Globus pallidus (tissue), 1 donor: ENCODE results near the gene KIAA1586.
"Not testable (repeated sequence)": the region's sequence is repeated elsewhere in the genome, so short reads cannot be mapped to it uniquely, and the experiment has no call there.

Source experiments
- DNase-seq: peaks from one replicate; pipeline ENCODE4 v3.0.0-alpha.2; 2015; ENCODE audit warnings: low spot score

The KIAA1586 gene

DNA sequence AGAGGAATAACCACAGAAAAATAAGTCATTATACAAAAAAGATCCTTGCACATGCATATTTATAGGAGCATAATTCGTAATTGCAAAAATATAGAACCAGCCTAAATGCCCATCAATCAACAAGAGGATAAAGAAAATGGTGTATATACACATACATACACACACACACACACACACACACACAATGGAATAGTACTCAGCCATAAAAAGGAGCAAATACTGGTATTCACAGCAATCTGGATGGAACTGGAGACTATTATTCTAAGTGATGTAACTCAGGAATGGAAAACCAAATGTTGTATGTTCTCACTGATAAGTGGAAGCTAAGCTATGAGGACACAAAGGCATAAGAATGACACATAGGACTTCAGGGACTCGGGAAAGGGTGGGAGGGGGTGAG is 1.9 kb upstream of the KIAA1586 start:
- no peak for DNase-seq

DNA sequence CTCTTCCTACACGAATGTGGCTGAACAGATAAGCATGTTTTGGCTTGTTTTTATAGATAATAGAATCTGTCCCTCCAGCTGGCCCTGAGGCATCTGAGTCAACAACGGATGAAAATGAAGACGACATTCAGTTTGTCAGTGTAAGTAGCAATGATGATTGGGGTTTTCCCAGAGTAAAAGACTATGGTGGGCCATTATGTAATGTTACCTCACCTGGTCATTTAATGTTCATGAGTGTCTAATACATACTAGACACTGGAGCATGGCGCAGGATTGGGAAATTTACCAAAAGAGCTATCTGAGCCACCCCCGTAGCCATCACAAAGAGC is 728 bp downstream of the KIAA1586 start:
- not testable (repeated sequence) for DNase-seq

DNA sequence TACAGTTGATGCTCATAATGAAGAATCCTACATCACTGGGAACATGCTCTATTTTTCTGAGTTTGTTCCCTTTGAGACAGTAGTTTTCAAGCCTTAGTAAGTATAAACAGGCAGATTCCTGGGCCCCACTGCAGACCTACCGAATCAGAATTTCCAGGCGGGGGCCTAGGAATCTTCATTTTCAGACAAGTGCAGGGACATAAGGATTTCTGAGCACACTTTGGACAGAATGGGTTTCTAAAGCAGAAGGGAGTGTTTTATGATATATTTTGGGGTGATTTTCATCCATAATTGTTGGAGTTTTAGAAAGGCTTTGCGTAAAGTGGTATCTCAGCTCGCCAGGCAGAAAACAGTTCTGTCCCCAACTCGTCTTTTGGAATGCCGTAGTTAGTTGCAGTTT is 1.4 kb downstream of the KIAA1586 start:
- DNase-seq, result not testable (repeated sequence)

DNA sequence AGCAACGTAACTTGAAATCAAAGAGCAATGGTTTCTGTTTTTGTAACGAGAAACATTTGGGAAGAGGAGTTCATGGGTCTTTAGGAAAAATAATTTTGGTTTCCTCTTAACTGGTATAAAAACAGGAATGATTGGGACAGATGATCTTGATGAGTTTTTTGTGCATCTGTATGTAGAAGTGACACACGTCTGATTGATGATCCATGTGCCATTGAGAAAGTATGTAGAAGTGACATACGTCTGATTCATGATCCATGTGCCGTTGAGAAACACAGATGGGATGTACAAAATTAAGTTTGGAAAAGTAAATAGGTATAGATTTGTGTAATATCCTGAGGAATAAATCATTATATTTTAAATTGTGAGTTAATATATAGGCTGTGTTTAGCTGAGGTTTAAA is 2.1 kb downstream of the KIAA1586 start:
- DNase-seq, result no peak

DNA sequence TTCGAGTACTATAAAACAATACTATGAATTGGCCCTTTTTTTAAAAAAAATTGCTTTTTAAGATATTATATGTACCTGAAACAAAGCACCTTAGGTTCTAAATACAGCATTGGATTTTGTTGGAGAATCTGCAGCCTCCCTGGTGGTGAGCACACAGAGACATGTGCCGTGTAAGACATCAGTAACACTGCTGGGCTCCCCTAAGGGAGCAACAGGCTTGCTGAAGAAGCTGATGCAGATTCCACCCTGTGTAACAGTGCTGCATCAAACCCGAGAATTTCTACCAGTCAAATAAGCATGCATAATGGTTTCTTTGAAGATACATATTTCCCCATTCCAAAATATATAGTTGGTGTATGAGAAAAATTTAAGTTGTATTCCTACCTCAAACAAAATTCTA is 17.4 kb downstream of the KIAA1586 start:
- DNase-seq, result no peak

DNA sequence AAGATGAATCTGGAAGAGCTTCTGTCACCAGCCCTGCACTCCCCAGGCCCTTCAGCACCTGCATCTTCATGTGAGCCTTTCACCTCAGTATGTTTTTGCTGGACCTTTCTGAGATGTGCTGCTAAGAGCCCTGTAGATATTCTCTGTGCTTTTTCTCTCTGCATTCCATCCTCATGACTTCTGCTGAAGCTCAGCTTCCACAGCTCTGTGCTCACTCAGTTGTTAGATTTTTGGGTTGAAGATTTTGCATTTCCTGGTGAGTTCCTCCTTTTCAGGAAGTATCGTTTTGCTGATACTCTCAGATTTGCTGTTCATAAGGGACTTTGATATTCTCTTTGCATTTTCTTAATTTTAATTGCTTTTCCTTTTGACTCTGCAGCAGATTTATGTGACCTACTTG is 18.3 kb downstream of the KIAA1586 start:
- no peak for DNase-seq

DNA sequence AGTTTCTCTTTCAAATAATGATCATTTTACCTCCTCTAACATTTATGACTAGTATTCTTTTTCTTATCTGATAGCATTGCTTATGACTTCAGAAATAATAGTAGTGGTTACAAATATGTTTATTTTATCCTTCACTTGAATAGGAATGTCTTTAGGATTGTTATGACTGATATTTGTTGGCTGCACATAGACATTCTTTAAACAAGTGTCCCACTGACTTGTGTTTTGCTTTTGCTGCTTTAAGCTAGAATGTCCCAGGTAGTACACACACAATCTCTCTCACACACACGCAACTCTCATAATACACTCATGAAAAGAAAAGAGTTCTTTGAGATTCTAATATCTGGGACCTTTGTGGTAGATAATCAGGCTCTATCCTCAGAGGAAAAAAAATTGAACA is 21.6 kb downstream of the KIAA1586 start:
- no peak for DNase-seq

DNA sequence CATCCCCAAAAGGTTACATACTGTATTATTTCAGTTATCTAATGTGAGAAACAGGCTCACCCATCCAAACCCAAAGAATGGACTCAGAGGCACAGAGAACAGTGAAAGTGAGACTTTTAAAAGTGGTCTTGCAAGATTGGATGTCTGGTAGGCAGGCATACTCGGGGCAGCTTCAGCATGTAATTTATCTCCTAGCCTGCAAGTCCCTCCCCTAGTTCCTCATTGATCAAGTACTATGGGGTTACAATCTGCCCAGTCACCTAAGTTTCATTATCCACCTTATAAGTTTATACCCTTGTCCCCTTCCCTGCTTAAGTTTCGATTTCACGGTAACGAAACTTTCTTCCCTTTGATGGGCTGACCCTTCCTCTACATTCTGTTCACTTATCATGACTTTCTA is 22.7 kb downstream of the KIAA1586 start:
- DNase-seq, result no peak

DNA sequence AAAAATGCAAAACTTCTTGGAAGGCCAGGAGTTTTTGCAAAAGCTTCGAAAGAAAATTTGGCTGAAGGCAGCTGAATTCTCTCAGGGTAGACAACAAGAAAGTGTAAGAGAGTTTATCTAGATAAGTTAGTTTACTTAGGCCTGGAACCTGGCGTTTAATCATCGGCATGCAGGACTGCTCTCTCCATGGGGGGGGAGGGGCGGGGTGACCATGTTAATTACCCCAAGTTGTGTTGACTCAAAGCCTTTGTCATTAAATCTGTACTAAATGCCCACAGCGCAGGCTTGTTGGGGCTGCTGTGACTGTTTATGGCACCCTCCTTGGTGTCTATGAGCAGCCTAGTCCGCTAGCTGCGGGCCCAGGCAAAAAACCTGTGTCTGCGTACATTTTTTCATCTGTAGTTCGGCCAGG is 23.4 kb downstream of the KIAA1586 start:
- no peak for DNase-seq

DNA sequence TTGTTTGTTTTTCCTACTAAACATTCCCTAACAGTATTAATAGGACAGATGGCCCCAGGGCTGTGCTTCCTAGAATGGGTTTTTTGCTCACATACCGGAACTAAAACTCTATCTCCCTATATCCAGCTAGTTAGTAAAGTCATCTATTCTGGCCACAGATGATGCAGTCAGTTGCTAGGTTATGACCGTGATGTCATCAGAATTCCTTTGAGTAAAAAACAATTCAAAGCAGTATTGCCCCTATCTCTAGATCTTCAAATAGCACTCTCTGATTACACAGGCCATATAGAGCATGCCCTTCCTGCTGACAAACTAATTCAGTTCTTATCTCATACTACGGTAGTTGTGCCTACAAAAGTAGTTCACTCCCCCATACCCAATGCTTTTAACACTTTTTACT is 25.6 kb downstream of the KIAA1586 start:
- DNase-seq, result no peak

DNA sequence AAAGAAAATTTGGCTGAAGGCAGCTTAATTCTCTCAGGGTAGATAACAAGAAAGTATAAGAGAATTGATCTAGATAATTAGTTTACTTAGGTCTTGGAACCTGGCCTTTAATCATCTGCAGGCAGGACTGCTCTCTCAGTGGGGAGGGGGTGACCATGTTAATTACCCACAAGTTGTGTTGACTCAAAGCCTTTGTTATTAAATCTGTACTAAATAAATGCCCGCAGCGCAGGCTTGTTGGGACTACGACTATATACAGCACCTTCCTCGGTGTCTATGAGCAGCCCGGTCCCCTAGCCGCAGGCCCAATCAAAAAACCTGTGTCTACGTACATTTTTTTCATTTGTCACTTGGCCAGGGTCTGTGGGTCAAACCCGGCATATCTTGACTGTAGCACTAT is 27.9 kb downstream of the KIAA1586 start:
- no peak for DNase-seq

DNA sequence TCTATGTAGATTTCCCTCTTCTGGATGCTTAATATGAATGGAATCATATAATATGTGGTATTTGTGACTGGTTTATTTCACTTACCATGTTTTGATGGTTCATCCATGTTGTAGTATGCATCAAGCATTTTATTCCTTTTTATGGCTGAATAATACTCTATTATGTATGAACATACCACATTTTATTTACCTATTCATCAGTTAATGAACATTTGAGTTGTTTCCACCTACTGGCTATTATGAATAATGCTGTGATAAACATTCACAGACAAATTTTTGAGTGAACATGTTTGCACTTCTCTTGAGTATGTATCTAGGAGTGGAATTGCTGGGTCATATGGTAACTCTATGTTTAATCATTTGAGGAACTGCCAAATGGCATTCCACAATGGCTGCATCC is 28.6 kb downstream of the KIAA1586 start:
- no peak for DNase-seq

DNA sequence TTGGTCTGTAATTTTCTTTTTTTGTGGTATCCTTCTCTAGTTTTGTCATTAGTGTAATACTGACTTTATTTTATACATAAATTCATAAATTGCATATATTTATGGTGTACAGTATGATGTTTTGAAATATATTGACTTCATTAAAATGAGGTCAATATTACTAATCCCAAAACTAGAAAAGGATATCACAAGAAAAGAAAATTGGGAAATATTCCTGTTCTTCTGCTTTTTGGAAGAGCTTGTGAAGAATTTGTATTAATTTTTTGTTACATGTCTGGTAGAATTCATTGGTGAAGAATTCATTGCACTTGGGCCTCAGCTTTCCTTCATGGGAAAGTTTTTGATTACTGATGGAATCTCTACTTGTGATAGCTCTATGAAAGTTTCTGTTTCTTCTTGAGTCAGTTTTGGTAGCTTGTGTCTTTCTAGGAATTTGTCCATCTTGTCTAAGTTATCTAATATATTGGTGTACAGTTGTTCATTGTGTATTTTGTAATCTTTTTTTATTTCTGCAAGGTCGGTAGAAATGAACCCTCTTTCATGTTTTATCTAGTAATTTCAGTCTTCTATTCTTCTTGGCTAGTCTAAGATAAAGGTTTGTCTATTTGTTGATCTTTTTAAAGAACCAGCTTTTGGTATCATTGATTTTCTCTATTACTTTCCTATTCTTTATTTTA is 32.2 kb downstream of the KIAA1586 start:
- no peak for DNase-seq

DNA sequence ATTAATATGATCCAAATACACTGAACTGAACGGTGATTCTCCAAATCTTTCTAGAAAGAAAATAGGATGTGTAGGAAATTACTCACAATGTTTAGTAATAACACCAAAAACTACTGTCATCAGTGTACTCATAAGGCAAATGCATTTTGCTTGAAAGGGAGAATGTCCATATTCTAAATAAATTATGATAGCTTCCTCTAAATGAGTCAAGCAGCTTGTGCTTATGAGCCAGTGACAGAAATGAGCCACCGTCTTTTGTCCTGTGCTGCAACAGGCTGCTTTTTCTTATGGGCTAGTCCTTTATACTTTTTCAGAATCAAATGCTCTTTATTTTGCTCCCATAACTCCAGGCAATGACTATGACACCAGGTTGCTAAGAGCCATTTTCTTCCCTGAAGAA is 39.0 kb downstream of the KIAA1586 start:
- no peak for DNase-seq

DNA sequence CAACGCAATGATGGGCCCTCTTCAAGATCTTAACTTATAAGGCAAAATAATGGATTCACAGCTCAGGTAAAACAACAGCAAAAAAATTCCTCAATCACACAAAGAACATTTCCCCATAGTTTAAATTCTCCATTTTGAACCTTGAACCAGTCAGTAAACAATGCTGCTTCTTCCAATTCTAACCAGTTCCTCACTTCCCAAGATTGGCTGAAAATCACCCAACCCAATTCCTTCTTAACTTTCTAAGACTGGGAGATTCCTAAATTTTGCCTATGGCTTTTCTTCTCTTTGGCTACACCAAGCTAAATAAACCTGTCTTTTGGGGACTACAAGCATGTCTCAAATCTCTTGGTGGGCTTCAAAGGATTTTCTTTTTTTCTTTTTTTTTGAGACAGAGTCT is 40.4 kb downstream of the KIAA1586 start:
- DNase-seq, result no peak

DNA sequence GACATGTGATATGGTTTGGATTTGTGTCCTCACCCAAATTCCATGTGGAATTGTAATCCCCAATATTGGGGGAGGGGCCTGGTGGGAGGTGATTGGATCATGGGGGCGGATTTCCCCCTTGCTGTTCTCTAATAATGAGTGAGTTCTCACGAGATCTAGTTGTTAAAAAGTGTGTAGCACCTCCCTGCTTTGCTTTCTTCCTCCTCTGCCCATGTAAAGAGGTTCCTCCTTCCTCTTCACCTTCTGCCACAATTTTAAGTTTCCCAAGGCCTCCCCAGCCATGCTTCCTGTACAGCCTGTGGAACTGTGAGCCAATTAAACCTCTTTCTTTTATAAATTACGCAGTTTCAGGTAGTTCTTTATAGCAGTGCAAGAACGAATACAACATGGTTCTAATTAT is 41.4 kb downstream of the KIAA1586 start:
- DNase-seq, result no peak

DNA sequence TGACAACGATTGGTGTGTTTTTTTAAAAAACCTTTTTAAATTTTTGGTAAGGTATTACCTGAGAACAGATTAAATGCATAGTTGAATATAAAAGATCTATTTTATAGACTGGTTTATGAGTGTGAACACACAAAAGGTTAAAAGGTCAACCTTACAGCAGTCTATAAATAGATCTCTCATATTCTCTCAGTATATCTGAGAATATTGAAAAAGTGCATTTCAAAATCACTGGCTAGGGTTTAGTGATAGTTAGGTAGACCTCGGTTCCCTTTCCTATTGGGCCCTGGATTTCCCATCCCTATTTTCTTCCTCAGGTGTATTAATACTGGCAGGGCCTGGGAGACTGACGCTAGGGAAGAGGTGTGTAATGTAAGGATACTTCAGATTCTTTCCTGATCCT is 42.8 kb downstream of the KIAA1586 start:
- no peak for DNase-seq

DNA sequence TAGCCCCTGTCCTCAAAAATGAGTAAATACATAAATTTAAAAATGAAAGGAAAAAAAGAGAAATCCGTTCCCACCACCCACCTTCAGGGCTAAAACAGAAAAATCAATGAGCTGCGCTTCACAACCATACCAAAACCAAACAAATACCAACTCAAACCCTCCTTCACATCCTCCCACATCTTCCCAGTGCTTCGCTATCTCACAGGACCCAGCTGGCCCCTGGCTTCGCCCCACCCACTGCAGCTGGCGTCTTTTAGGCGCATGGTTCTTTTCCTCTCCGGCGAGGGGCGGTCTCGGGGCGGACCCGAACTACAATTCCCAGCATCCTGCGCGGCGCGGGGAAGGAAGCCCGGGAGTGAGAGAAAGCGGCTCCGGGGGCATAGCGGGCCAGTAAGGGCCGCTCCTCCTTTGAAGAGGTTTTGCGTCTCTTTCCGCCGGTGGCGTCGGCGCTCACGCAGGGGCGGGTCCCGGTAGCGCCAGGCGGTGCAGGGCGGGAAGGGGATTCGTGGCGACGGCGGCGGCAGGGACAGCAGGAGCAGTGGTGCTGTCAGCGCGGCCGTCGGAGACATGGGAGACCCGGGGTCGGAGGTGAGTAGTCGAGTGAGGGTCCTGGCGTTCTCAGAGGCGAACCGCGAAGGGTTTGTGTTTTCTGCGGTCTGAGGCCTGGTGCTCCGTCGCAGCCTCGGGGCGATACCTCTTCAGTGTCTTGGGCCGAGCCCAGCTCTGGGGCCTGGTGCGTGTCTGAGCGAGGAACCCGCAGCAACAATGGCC is 43.4 kb downstream of the KIAA1586 start, which contains the start of gene ZNF451:
ZNF451 (plus strand) TSS at position 502 of the 771 bp plus-strand sequence; CDS start at position 568, 66 bp downstream.
- peak; percentile 97 for DNase-seq

DNA sequence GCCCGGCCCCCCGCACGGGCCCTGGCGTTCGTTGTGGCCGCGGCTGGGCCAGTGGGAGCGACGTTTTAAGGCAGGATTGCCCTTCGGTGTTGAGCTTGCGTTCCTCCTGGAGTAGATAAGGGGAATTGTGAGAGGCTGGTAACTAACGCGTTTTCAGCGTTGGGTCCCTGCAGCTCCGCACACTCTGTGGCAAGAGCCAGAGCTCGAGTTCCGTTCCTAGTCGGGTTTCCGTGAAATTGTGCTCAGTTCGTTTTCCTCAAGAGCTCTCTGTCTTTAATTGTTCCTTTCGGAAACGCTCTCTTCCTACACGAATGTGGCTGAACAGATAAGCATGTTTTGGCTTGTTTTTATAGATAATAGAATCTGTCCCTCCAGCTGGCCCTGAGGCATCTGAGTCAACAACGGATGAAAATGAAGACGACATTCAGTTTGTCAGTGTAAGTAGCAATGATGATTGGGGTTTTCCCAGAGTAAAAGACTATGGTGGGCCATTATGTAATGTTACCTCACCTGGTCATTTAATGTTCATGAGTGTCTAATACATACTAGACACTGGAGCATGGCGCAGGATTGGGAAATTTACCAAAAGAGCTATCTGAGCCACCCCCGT is 44.1 kb downstream of the KIAA1586 start:
- DNase-seq, result not testable (repeated sequence)

DNA sequence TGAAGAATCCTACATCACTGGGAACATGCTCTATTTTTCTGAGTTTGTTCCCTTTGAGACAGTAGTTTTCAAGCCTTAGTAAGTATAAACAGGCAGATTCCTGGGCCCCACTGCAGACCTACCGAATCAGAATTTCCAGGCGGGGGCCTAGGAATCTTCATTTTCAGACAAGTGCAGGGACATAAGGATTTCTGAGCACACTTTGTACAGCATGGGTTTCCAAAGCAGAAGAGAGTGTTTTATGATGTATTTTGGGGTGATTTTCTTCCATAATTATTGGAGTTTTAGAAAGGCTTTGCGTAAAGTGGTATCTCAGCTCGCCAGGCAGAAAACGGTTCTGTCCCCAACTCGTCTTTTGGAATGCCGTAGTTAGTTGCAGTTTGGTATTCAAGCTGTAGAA is 44.9 kb downstream of the KIAA1586 start:
- DNase-seq, result not testable (repeated sequence)

DNA sequence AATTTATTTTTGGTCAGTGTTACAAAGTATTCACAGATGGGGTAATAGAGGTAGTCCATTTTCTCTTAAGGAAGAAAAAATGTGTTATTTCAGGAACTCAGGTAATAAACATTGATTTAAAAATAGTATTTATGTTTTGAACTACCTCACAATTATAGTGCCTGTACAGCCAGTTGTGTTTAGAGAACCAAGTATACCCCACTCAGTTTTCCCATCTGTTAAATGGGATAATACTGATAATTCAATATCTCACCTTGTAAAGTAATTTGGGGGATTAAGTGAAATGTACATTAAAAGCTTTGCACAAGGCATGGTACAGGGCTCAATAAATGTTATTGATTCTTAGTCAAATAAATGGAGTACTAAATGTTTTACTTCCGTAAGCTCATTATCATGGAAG is 48.2 kb downstream of the KIAA1586 start:
- DNase-seq, result no peak

DNA sequence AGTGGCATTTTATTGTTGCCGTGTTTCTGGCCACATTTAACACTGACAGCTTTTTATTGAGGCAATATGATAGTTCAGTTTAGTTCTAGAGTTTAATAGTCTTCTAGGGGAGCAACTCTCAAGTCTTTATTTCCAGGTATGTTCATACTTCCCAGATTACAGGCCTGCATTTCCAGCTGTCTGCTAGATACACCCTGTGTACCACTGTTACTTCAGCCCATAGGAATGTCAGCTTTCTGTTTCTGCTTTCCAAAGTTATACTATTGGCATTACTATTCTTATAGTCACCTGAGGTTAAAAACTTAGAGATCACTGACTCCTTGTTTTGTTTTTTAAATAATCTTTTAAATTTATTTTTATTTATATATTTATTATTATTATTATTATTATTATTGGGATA is 51.1 kb downstream of the KIAA1586 start:
- DNase-seq, result no peak

DNA sequence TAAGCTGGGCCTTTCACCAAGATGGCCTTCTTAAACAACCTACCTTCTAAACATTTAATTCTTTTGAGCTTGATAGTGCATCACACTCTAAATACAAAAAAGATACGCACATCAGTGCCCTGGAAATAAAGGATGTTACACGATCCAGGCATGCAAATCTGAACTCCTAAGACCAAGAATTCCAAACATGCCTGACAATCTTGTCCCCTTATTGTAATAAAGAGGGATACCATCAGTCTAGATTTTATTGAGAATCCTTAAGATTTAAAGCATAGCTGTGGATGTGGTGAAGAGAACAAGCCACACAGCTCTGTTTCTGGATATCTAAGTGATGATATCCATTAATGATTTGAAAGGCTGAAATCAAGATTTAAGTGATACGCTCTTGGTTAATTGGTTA is 56.5 kb downstream of the KIAA1586 start:
- no peak for DNase-seq
